Thymus (tissue), 11 donors: ENCODE measurements around the gene ZNF44. TPM values are rescaled to one million over a fixed set of nuclear protein-coding genes. Genes with fewer than 3 reads are reported as not detected.

Experiments used
- DNase-seq, 9 donors: peaks; one replicate each; pipeline ENCODE4 v3.0.0-alpha.2; 2013; ENCODE audit warnings: low spot score in 9 of 9, low read depth in 6 of 9, missing footprints in 1 of 9
- H3K27ac ChIP-seq, 2 donors: one replicate each; pipeline ENCODE4 v1.5.1; 2013; ENCODE audit warnings: control low read depth in 1 of 2, low read depth in 1 of 2, low read length in 1 of 2, mild to moderate bottlenecking in 1 of 2, moderate library complexity in 1 of 2
- H3K27me3 ChIP-seq, 2 donors: one replicate each; pipeline ENCODE4 v1.5.1; 2013; ENCODE audit warnings: low read length in 1 of 2; ENCODE audit not compliant: control insufficient read depth in 2 of 2, insufficient read depth in 1 of 2
- H3K36me3 ChIP-seq, 2 donors: one replicate each; pipeline ENCODE4 v1.5.1; 2013; ENCODE audit warnings: low read length in 1 of 2, mild to moderate bottlenecking in 1 of 2, moderate library complexity in 1 of 2; ENCODE audit not compliant: control insufficient read depth in 2 of 2, insufficient read depth in 2 of 2
- H3K4me1 ChIP-seq, 2 donors: one replicate each; pipeline ENCODE4 v1.5.1; 2013; ENCODE audit warnings: low read length in 2 of 2; ENCODE audit not compliant: control insufficient read depth in 2 of 2, insufficient read depth in 2 of 2
- H3K4me3 ChIP-seq, 2 donors: one replicate each; pipeline ENCODE4 v1.5.1; 2013; ENCODE audit warnings: low read length in 2 of 2, control low read depth in 1 of 2, mild to moderate bottlenecking in 1 of 2
- H3K9me3 ChIP-seq, 2 donors: one replicate each; pipeline ENCODE4 v1.5.1; 2013; ENCODE audit warnings: low read length in 1 of 2, mild to moderate bottlenecking in 1 of 2; ENCODE audit not compliant: control insufficient read depth in 2 of 2, insufficient read depth in 1 of 2
- WGBS: extraction: QIAGEN DNeasy Blood & Tissue Kit; methylation state at CpG from one replicate; pipeline ENCODE4 v1.1.7; 2013; 5-methylcytosine and 5-hydroxymethylcytosine counted together
- polyA plus RNA-seq: library from polyadenylated mRNA; stranded (reverse); fragments of 200-250 nt; gene quantifications from one replicate; pipeline ENCODE4 v1.2.3, GENCODE V29; 2013
- total RNA-seq: library from RNA; stranded (reverse); fragments of 120-200 nt; gene quantifications from one replicate; pipeline ENCODE4 v1.2.4, GENCODE V29; 2013
- donor health status: healthy.

Gene ZNF44
- total and polyA plus RNA-seq, 2 donors = 7.1 to 16.3 TPM

GRCh38 chr19:12237143-12237839 lies 57.4 kb downstream of the ZNF44 start:
- Histone ChIP-seq H3K4me1 (no peaks in the 10 kb centered on the region), H3K27me3 (no peaks in the 10 kb centered on the region), H3K27ac (no peak overlapping the region), H3K9me3 (peaks cover 4 to 23% of the 10 kb centered on the region in 2 donors), H3K4me3 (no peak overlapping the region), H3K36me3 (peaks cover 0 to 5% of the 10 kb centered on the region in 2 donors)
- DNase-seq = no peak
- 95% methylated on average over 37 of the region's 37 CpGs for WGBS

GRCh38 chr19:12232961-12233360 lies 61.7 kb downstream of the ZNF44 start:
- no peak overlapping the region for H3K4me3 ChIP-seq
- no peaks in the 10 kb centered on the region for H3K4me1 ChIP-seq
- peaks cover 4 to 27% of the 10 kb centered on the region in 2 donors for H3K9me3 ChIP-seq
- H3K27me3 ChIP-seq = no peaks in the 10 kb centered on the region
- H3K27ac ChIP-seq = no peak overlapping the region
- no peak for DNase-seq
- WGBS = 98% methylated on average over 3 of the region's 3 CpGs
- H3K36me3 ChIP-seq = peaks cover 0 to 5% of the 10 kb centered on the region in 2 donors

- H3K27ac ChIP-seq = no peak overlapping the region
- no peaks in the 10 kb centered on the region for H3K27me3 ChIP-seq
- 98% methylated on average over 6 of the region's 6 CpGs for WGBS
- no peak overlapping the region for H3K4me3 ChIP-seq
- H3K4me1 ChIP-seq = no peaks in the 10 kb centered on the region
- no peaks in the 10 kb centered on the region for H3K36me3 ChIP-seq
- H3K9me3 ChIP-seq = peaks cover 0 to 14% of the 10 kb centered on the region in 2 donors
- DNase-seq = no peak
Observed at GRCh38 chr19:12230751-12231733, 63.6 kb downstream of the ZNF44 start.

GRCh38 chr19:12229990-12230389 lies 64.7 kb downstream of the ZNF44 start:
- no peak for DNase-seq
- no peak overlapping the region for H3K27ac ChIP-seq
- H3K4me3 ChIP-seq = no peak overlapping the region
- no peaks in the 10 kb centered on the region for H3K27me3 ChIP-seq
- H3K4me1 ChIP-seq = no peaks in the 10 kb centered on the region
- no peaks in the 10 kb centered on the region for H3K36me3 ChIP-seq
- 97% methylated on average over 3 of the region's 3 CpGs for WGBS
- H3K9me3 ChIP-seq = peaks cover 0 to 14% of the 10 kb centered on the region in 2 donors

GRCh38 chr19:12224676-12225075 lies 70.0 kb downstream of the ZNF44 start:
- no peak overlapping the region for H3K27ac ChIP-seq
- peaks cover 0 to 13% of the 10 kb centered on the region in 2 donors for H3K9me3 ChIP-seq
- no peak overlapping the region for H3K4me3 ChIP-seq
- H3K4me1 ChIP-seq = no peaks in the 10 kb centered on the region
- H3K27me3 ChIP-seq = no peaks in the 10 kb centered on the region
- 99% methylated on average over 6 of the region's 6 CpGs for WGBS
- DNase-seq = no peak
- H3K36me3 ChIP-seq = no peaks in the 10 kb centered on the region

- no peaks in the 10 kb centered on the region for H3K27me3 ChIP-seq
- H3K9me3 ChIP-seq = peaks cover 0 to 18% of the 10 kb centered on the region in 2 donors
- H3K4me3 ChIP-seq = no peak overlapping the region
- H3K4me1 ChIP-seq = no peaks in the 10 kb centered on the region
- DNase-seq = no peak
- H3K27ac ChIP-seq = no peak overlapping the region
- WGBS = 98% methylated on average over 1 of the region's 1 CpG
- H3K36me3 ChIP-seq = no peaks in the 10 kb centered on the region
Observed at GRCh38 chr19:12222980-12223630, 71.6 kb downstream of the ZNF44 start.

Other genes with a start within 250 kb of the ZNF44 start
- 0.38 TPM for gene ZNF878, start 241.9 kb downstream of the ZNF44 start, total RNA-seq
- 0.23 TPM for gene ZNF878, start 241.9 kb downstream of the ZNF44 start, polyA plus RNA-seq
- 4.6 TPM for gene ZNF844, start 230.2 kb downstream of the ZNF44 start, total RNA-seq
- 7.0 TPM for gene ZNF844, start 230.2 kb downstream of the ZNF44 start, polyA plus RNA-seq
- 7.7 TPM for gene ZNF20, start 154.5 kb downstream of the ZNF44 start, total RNA-seq
- gene ZNF20, start 154.5 kb downstream of the ZNF44 start, polyA plus RNA-seq = 3.7 TPM
- 4.8 TPM for gene ZNF625, start 138.1 kb downstream of the ZNF44 start, total RNA-seq
- 1.9 TPM for gene ZNF625, start 138.1 kb downstream of the ZNF44 start, polyA plus RNA-seq
- 10.7 TPM for gene ZNF136, start 131.8 kb downstream of the ZNF44 start, total RNA-seq
- 8.3 TPM for gene ZNF136, start 131.8 kb downstream of the ZNF44 start, polyA plus RNA-seq
- 6.5 TPM for gene ZNF563, start 38.8 kb upstream of the ZNF44 start, total RNA-seq
- 3.3 TPM for gene ZNF563, start 38.8 kb upstream of the ZNF44 start, polyA plus RNA-seq
- 3.8 TPM for gene ZNF442, start 70.8 kb upstream of the ZNF44 start, total RNA-seq
- 1.9 TPM for gene ZNF442, start 70.8 kb upstream of the ZNF44 start, polyA plus RNA-seq
- 8.0 TPM for gene ZNF799, start 106.4 kb upstream of the ZNF44 start, total RNA-seq
- gene ZNF799, start 106.4 kb upstream of the ZNF44 start, polyA plus RNA-seq = 7.3 TPM
- gene ZNF443, start 146.1 kb upstream of the ZNF44 start, total RNA-seq = 9.5 TPM
- 5.5 TPM for gene ZNF443, start 146.1 kb upstream of the ZNF44 start, polyA plus RNA-seq
- 5.0 TPM for gene ZNF709, start 189.9 kb upstream of the ZNF44 start, total RNA-seq
- 2.2 TPM for gene ZNF709, start 189.9 kb upstream of the ZNF44 start, polyA plus RNA-seq